Activated CD4-positive, CD25-positive, alpha-beta regulatory T cell treated with anti-CD3 and anti-CD28 coated beads, Interleukin-2, amount 50 U/mL, for 24 hours (primary cell): ENCODE data around the gene EXOC6.
"Not testable (repeated sequence)": the region's sequence is repeated elsewhere in the genome, so short reads cannot be mapped to it uniquely, and the experiment has no call there.

Experiments used
- ATAC-seq, 2 donors: fragments of 150-1000 bp; cut with Tn5 transposase; one replicate each; pipeline ENCODE4 v1.10.0; 2021; ENCODE audit warnings: mild to moderate bottlenecking in 1 of 2, moderate library complexity in 1 of 2

Gene EXOC6

GRCh38 chr10:92880917-92881316 is 32.6 kb downstream of the EXOC6 start:
- no peak for ATAC-seq

- no peak for ATAC-seq
Measured at GRCh38 chr10:92886334-92886961, 38.1 kb downstream of the EXOC6 start.

GRCh38 chr10:92890471-92890870 is 42.2 kb downstream of the EXOC6 start:
- no peak for ATAC-seq

- ATAC-seq = no peak
Measured at GRCh38 chr10:92891885-92892690, 43.8 kb downstream of the EXOC6 start.

- ATAC-seq = no peak
Measured at GRCh38 chr10:92892691-92893054, 44.4 kb downstream of the EXOC6 start.

- no peak for ATAC-seq
Measured at GRCh38 chr10:92894081-92894655, 45.8 kb downstream of the EXOC6 start.

GRCh38 chr10:92897916-92898315 is 49.6 kb downstream of the EXOC6 start:
- ATAC-seq = no peak

GRCh38 chr10:92901819-92902251 is 53.5 kb downstream of the EXOC6 start:
- peak in 1 of 2 donors; percentile 68 for ATAC-seq

GRCh38 chr10:92903633-92904032 is 55.3 kb downstream of the EXOC6 start:
- ATAC-seq = no peak

GRCh38 chr10:92907280-92907679 is 59.0 kb downstream of the EXOC6 start:
- ATAC-seq = no peak

GRCh38 chr10:92912631-92913030 is 64.3 kb downstream of the EXOC6 start:
- ATAC-seq = not testable (repeated sequence)

GRCh38 chr10:92913973-92914372 is 65.7 kb downstream of the EXOC6 start:
- ATAC-seq = no peak

- ATAC-seq = peak; percentile 55 to 70
Measured at GRCh38 chr10:92914478-92915325, 66.4 kb downstream of the EXOC6 start.

GRCh38 chr10:92915892-92916291 is 67.6 kb downstream of the EXOC6 start:
- ATAC-seq = no peak

GRCh38 chr10:92916433-92916832 is 68.1 kb downstream of the EXOC6 start:
- no peak for ATAC-seq

GRCh38 chr10:92918603-92919002 is 70.3 kb downstream of the EXOC6 start:
- no peak for ATAC-seq

- ATAC-seq = no peak
Measured at GRCh38 chr10:92920866-92921265, 72.5 kb downstream of the EXOC6 start.

GRCh38 chr10:92923416-92923815 is 75.1 kb downstream of the EXOC6 start:
- ATAC-seq = peak in 1 of 2 donors; percentile 24

- no peak for ATAC-seq
Measured at GRCh38 chr10:92929896-92930295, 81.6 kb downstream of the EXOC6 start.

GRCh38 chr10:92931597-92931996 is 83.3 kb downstream of the EXOC6 start:
- peak in 1 of 2 donors; percentile 43 for ATAC-seq

GRCh38 chr10:92937876-92938275 is 89.6 kb downstream of the EXOC6 start:
- no peak for ATAC-seq

GRCh38 chr10:92938841-92939240 is 90.5 kb downstream of the EXOC6 start:
- ATAC-seq = no peak

- no peak for ATAC-seq
Measured at GRCh38 chr10:92942226-92942625, 93.9 kb downstream of the EXOC6 start.
